RCC 7860 (cell line): ENCODE results near the gene TSR3.

Source experiments
- DNase-seq: peaks from one replicate; pipeline ENCODE4 v3.0.0-alpha.2; 2015; ENCODE audit warnings: low spot score
- FAIRE-seq: peaks from 2 replicates; lab custom pipeline; 2012; peaks lifted over from hg19 to GRCh38; lab: Jason Lieb, UNC

Gene TSR3

GRCh38 chr16:1351582-1352362, at the start of gene TSR3, which contains the start of gene GNPTG:
Gene TSR3, minus strand, starts transcription at chr16:1351878. Its CDS starts 74 bp downstream, at chr16:1351804.
Gene GNPTG, plus strand, starts transcription at chr16:1351931. Its CDS starts 35 bp downstream, at chr16:1351966.
- DNase-seq: peak; percentile 49

DNA sequence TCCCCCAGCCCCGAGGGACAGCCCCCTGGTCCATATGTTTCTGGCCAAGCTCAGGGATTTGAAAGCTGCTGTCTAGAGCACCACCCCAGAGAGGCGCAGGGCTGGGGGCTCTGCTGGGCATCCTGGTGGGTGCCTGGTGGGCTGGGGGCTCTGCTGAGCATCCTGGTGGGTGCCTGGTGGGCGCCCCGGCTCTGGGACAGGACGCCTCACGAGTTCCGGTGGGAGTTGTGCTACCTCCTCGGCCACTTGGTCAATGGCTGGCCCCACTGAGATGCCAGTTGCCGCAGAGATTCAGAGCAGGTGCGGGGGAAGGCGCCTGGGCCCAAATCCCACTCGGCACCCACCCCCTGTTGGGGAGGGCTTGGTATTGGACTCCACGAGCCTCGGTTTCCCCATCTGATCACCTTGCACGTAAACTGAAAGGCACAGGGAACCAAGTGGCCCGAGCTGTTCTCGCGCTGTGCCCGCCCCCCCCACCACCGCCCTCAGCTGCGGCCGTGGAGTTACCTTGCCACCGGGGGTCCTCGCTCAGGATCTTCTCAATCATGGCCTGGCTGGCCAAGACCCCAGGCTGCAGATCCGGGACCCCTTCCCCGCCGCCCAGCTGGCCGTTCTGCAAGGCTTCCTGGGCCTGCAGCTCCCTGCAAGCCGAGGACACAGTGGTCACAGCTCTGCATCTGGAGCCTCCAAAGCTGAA, 49.5 kb upstream of the TSR3 start:
- no peak for FAIRE-seq
- no peak for DNase-seq

More at GRCh38 chr16:1351582-1352362, at the start of gene TSR3, which contains the start of gene GNPTG:
- no peak for FAIRE-seq

GRCh38 chr16:1398826-1399581, 47.3 kb upstream of the TSR3 start:
- no peak for FAIRE-seq
- DNase-seq: no peak

GRCh38 chr16:1398351-1398750, 46.7 kb upstream of the TSR3 start:
- DNase-seq (no peak), FAIRE-seq (no peak)

- DNase-seq (no peak), FAIRE-seq (no peak)
Measured at GRCh38 chr16:1397779-1398178, 46.1 kb upstream of the TSR3 start.

GRCh38 chr16:1395444-1396031, 43.9 kb upstream of the TSR3 start:
- DNase-seq (no peak), FAIRE-seq (no peak)

DNA sequence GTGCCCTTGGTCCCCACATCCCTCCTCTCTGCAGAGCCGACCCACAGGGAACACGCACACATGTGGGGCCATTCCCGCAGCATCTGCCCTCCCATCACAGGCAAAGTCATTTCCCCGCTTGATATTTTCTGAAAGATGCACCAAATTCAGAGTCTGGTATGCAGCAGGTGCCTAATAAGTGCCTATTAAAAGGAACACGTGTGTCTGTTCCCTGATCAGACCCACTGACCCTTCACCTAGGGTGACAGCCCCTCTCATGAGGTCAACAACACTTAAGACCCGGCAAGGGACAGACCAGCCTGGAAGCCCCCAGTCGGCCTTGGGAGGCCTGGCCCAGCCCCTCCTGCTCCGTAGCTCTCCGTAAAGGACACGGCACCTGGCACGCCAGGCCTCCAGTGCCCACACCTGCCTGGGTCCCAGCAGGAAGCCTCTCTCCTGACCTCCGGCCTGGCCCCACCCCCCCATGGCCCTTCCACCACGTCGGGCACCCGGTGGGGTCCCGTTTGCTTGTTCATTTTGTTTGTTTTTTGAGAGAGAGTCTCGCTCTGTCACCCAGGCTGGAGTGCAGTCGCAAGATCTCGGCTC, 42.8 kb upstream of the TSR3 start:
- DNase-seq (no peak), FAIRE-seq (no peak)

- FAIRE-seq: no peak
- no peak for DNase-seq
Measured at GRCh38 chr16:1393613-1394176, 42.0 kb upstream of the TSR3 start.

- FAIRE-seq (no peak), DNase-seq (no peak)
Measured at GRCh38 chr16:1392826-1393225, 41.1 kb upstream of the TSR3 start.

- FAIRE-seq (no peak), DNase-seq (no peak)
Measured at GRCh38 chr16:1390239-1390779, 38.6 kb upstream of the TSR3 start.

DNA sequence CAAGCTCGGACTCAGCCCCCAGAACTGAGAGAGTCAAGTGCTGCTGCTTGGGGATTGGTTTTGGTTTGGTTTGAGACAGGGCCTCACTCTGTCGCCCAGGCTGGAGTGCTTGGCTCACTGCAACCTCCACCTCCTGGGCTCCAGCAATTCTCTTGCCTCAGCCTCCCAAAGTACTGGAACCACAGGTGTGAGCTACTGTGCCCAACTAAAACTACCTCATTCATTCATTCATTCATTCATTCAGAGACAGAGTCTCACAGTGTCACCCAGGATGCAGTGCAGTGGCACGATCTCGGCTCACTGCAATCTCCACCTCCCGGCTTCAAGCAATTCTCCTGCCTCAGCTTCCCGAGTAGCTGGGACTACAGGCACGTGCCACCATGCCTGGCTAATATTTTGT, 38.1 kb upstream of the TSR3 start:
- FAIRE-seq: no peak

GRCh38 chr16:1387331-1387730, 35.7 kb upstream of the TSR3 start:
- DNase-seq: no peak
- FAIRE-seq: no peak

More for the DNA sequence above, 38.1 kb upstream of the TSR3 start:
- DNase-seq: no peak

GRCh38 chr16:1385232-1385631, 33.6 kb upstream of the TSR3 start:
- DNase-seq (no peak), FAIRE-seq (no peak)

DNA sequence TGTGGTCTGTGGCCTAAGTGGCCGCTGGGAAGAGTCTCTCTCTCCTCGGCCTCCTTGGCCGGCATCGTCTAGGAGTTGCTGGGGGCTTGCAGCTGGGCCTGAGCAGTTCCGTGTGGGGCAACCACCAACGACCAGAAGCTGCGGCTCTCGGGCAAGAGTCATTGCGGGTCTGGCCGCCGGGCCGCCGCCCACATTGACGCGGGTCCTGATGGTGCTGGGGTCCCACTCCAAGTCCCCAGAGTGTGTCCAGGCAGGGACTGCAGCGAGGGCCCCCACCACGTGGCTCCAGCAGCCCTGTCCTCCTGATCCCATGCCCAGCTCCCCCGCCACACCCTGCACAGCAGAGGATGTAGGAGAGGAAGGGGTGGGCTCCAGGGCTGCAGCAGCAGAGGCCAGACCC, 31.9 kb upstream of the TSR3 start:
- FAIRE-seq (no peak), DNase-seq (no peak)

DNA sequence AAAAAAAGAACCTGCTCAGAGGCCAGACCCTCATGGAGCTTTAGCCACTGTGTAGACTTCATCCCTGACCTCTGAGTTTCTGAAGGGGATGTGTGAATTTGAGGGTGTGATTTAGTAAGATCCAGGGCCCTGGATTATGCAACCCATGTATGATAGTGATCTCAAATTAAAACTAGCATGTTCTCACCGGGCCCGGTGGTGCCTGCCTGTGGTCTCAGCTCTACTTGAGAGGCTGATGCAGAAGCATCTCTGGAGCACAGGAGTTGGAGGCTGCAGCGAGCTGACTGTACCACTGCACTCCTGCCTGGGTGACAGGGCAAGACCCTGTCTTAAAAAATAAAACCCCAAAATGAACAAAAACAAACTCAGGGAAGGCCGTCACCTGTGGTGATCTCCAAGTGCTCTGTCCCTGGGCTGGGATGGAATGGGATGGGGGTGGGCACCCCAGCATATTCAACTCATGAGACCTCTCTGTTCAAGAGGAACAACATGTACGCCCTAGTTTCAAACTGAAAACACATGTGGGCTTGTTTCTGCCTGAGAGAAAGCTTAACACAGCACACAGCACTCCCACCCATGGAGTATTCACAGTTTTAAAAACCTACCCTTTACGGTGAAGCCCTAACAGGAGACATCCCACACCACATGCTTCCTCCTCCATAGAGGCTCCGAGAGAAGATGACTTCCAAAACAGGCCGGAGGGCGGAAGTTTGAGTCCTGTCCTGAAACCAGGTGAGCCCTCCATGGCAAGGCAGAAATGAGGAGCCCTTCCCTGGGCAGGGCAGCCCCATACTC, 30.1 kb upstream of the TSR3 start:
- no peak for FAIRE-seq
- no peak for DNase-seq

DNA sequence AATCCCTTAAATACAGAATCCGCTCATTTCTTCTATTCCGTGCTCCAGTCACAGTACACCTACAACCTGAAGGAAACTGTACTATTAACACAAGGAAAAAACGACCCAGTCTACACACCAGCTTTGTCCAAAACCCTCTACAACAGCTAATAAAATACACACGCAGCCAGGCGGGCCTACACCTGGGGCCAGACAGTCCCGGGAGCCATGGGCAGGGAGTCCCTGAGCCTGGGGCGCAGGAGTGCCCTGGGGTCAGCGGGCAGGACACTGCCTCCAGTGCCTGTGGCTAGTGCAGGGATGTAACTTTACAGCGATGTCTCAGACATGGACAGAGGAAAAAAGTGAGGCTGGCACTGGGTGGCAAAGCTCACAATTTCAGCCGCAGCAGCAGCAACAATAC, 28.5 kb upstream of the TSR3 start:
- FAIRE-seq (no peak), DNase-seq (no peak)

- DNase-seq: peak; percentile 41
- no peak for FAIRE-seq
Measured at GRCh38 chr16:1379304-1380076, 27.8 kb upstream of the TSR3 start.

DNA sequence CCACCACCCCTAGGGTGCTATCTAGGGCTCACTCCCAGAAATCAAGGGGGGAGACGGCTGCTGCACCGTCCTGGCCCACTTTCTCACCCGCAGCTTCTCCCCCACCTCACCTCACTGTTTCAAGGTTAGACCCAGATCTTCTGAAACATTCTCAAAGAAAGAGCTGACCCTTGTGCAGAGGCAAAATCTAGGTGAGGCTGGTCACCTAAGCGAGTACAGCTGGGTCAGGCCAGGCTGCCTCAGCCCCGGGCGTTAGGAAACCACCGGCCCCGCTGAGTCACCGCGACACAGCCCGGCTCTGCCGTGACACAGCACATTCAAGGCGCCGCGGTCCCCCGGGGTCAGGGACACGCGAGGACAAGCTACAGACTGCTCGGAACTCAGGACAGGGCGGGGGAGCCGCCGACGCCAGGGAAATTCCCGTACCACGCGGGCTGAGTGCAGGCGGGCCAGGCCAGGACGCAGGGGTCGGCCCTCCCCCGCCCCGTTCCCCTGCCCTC, 27.2 kb upstream of the TSR3 start:
- FAIRE-seq (peak; percentile 60), DNase-seq (peak; percentile 88)
